Prostate gland (tissue), 2 donors: ENCODE measurements around the gene SND1. TPM values are rescaled to one million over a fixed set of nuclear protein-coding genes. Genes with fewer than 3 reads are reported as not detected.

Experiments
- DNase-seq: peaks from one replicate; pipeline ENCODE4 v3.0.0-alpha.2; 2019; ENCODE audit warnings: low spot score
- H3K27ac ChIP-seq, 2 donors: fragments of 200-600 bp; sonication (generic); 2 replicates each; pipeline ENCODE4 v1.5.1; 2017 to 2019
- H3K27me3 ChIP-seq: fragments of 200-600 bp; sonication (generic); replicated peaks from 2 replicates; pipeline ENCODE4 v1.5.1; 2019; ENCODE audit not compliant: insufficient read depth
- H3K36me3 ChIP-seq, 2 donors: fragments of 200-600 bp; sonication (generic); 1 replicate in 1 of 2; 2 replicates in 1 of 2; pipeline versions ENCODE4 v1.5.1 to v1.8.1; 2017 to 2019
- H3K4me1 ChIP-seq: fragments of 200-600 bp; sonication (generic); replicated peaks from 2 replicates; pipeline ENCODE4 v1.5.1; 2019
- H3K4me3 ChIP-seq, 2 donors: fragments of 200-600 bp; sonication (generic); 2 replicates each; pipeline ENCODE4 v1.5.1; 2017 to 2019
- H3K9me3 ChIP-seq: fragments of 200-600 bp; sonication (generic); 2 replicates; pipeline ENCODE4 v1.5.1; 2017
- POLR2A ChIP-seq: fragments of 450-650 bp; IDR thresholded peaks from one replicate; pipeline ENCODE4 v1.6.1; 2016; ENCODE audit warnings: antibody characterized with exemption, mild to moderate bottlenecking
- POLR2AphosphoS5 ChIP-seq: sonication (generic); formaldehyde crosslinking; IDR thresholded peaks from one replicate; pipeline ENCODE4 v1.6.1; 2017; ENCODE audit warnings: antibody characterized with exemption
- WGBS: methylation state at CpG from one replicate; pipeline ENCODE4 v1.1.5; 2018; 5-methylcytosine and 5-hydroxymethylcytosine counted together
- intact Hi-C: fragments of 100-400 bp; cut with DNase I; formaldehyde crosslinking; loops from one replicate; pipeline ENCODE4 v1.14.2; 2022
- total RNA-seq, 2 donors: library from RNA; depleted of rRNA; stranded (reverse); fragments of >200 nt; gene quantifications; one replicate each; pipeline ENCODE4 v1.1.0, GENCODE V29; 2016
- TF ChIP-seq, protein P1 (sequence below), 4 experiments: fragments of 200-600 bp in 2 of 4; fragments of 450-650 bp in 2 of 4; sonication (generic) in 2 of 4; IDR thresholded peaks; 1 replicate in 3 of 4; 2 replicates in 1 of 4; pipeline ENCODE4 v1.5.1; 2016 to 2019; ENCODE audit warnings: antibody characterized with exemption in 4 of 4, mild to moderate bottlenecking in 2 of 4, moderate library complexity in 2 of 4

SND1 gene
- total RNA-seq, 2 donors from 2014 or later = 175 to 190 TPM

DNA sequence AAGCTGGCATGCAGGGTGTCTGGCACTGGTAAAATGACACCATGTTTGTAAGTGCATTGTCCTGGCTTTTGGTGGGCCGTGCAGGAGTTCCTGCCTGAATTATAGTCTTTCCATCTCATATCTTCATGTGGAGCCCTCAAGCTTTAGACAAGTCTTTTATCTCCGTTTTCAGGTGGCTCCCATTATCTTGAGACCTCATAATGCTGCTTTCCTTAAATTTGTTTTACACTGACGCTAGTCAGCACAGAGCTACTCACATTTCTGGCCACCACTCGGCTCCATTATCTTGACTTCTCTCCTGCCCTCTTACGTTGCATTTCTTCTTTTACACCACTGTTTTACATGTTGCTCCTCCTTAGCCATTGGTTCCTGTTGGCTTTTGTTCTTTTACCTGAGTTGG, 342.0 kb downstream of the SND1 start:
- H3K4me1 ChIP-seq = no peaks in the 10 kb centered on the region
- no peaks in the 10 kb centered on the region for H3K9me3 ChIP-seq
- TF ChIP-seq, protein P1, sequence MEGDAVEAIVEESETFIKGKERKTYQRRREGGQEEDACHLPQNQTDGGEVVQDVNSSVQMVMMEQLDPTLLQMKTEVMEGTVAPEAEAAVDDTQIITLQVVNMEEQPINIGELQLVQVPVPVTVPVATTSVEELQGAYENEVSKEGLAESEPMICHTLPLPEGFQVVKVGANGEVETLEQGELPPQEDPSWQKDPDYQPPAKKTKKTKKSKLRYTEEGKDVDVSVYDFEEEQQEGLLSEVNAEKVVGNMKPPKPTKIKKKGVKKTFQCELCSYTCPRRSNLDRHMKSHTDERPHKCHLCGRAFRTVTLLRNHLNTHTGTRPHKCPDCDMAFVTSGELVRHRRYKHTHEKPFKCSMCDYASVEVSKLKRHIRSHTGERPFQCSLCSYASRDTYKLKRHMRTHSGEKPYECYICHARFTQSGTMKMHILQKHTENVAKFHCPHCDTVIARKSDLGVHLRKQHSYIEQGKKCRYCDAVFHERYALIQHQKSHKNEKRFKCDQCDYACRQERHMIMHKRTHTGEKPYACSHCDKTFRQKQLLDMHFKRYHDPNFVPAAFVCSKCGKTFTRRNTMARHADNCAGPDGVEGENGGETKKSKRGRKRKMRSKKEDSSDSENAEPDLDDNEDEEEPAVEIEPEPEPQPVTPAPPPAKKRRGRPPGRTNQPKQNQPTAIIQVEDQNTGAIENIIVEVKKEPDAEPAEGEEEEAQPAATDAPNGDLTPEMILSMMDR (IDR thresholded peaks at IDR 0.05) = no peak
- no peak for TF ChIP-seq POLR2AphosphoS5
- TF ChIP-seq POLR2A = no peak
- no peaks in the 10 kb centered on the region for H3K27me3 ChIP-seq
- 83% methylated on average over 5 of the region's 5 CpGs for WGBS
- H3K36me3 ChIP-seq = no peaks in the 10 kb centered on the region
- H3K4me3 ChIP-seq = no peak overlapping the region
- no peak overlapping the region for H3K27ac ChIP-seq
- no peak for DNase-seq
- intact Hi-C loops = no loop called here

DNA sequence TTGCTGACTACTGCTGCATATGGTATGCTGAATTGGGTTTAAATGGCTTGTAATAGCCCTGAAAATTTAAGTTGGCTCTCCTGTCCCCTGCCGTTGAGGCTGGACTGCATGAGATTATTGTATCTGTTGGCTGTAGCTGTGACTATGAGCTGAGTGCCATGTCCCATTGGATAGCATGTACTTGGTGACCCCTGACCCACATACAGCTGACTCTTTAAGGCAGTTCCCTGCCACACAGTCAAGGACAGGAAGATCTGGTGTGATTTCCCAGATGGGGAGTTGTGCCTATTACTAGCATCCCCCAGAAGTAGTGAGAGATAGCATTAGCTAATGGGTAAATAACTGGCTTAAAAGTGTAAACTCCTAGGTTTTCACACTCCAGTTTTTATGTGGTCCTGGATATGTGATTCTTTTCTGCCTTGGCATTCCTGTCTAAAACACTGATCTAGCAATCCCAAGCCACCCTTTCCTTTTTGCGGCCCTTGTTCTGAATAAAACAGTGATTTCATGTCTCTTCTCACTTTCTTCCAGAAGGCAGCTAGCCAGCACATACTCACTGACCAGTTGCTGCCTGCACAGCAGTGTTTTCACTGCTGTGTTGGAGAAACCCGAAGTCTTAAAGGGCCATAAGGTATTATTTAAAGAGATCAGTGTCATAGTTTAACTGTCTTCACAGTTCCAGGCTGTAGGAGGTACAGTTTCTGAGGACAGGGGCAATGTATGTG, 343.3 kb downstream of the SND1 start:
- Histone ChIP-seq H3K9me3 (no peaks in the 10 kb centered on the region), H3K4me1 (no peaks in the 10 kb centered on the region), H3K36me3 (no peaks in the 10 kb centered on the region), H3K27ac (no peak overlapping the region), H3K27me3 (no peaks in the 10 kb centered on the region), H3K4me3 (no peak overlapping the region)
- TF ChIP-seq POLR2AphosphoS5 = no peak
- TF ChIP-seq, protein P1 (IDR thresholded peaks at IDR 0.05) = no peak
- no peak for TF ChIP-seq POLR2A
- WGBS = 8% methylated on average over 3 of the region's 3 CpGs
- intact Hi-C loops = no loop called here
- DNase-seq = no peak

DNA sequence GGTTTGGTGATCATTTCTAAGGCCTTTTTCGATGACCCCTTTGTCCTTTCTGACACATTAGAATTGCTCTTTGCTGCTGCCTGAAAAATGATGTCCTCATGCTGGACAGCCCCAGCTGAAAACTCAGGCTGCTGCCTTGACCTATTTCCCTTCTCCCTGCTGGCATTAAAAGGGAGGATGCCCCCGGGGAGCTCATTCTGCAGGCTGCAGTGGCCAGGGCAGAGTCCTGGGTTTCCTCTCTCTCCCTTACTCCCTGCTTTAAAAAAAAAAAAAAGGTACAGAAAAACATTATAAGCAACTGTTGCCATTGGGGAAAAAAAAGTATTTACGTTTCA, 343.9 kb downstream of the SND1 start:
- intact Hi-C loops = no loop called here
- Histone ChIP-seq H3K9me3 (no peaks in the 10 kb centered on the region), H3K4me3 (no peak overlapping the region), H3K36me3 (no peaks in the 10 kb centered on the region), H3K27ac (no peak overlapping the region), H3K4me1 (no peaks in the 10 kb centered on the region), H3K27me3 (no peaks in the 10 kb centered on the region)
- no peak for TF ChIP-seq POLR2A
- TF ChIP-seq, protein P1 (IDR thresholded peaks at IDR 0.05) = no peak
- TF ChIP-seq POLR2AphosphoS5 = no peak
- WGBS = 42% methylated on average over 3 of the region's 3 CpGs
- DNase-seq = no peak

DNA sequence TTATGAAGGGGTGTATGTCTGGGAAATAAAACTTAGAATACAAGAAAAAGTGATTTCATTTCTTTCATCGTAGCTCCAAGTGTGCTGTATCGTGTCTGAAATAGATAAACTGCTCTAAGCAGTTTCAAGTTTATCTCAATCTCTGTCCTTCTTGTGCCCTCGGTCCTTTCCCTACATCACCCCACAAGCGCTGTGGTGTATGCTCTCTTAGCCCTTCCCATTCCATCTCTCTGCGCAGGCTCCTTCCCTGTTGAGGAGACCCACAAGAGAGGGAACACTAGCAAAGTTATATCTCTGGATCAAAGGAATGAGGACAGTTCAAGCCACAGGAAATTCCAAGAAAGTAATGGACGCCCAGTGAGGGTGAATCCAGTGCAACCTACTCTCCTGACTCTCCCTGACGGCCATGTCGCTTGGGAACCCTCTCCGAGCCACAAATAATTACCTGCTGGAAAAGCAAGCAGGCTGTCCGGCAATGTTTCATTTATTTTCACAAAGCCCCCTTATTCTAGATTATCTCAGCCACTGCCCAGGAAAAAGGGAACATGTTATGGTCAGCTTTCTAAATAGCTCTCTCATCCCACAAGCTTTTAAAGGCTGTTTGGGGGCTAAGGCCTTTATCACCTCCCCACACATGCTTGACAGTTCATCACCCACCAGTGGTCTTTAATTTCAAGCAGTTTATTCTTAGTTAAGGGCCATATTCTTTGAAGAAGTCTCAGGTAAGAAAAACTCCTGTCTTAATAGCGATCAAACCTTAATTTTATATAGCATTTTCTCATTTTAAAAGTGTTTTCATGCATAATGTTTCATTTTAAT, 344.5 kb downstream of the SND1 start:
- Histone ChIP-seq H3K36me3 (no peaks in the 10 kb centered on the region), H3K27ac (no peak overlapping the region), H3K9me3 (no peaks in the 10 kb centered on the region), H3K27me3 (no peaks in the 10 kb centered on the region), H3K4me3 (no peak overlapping the region), H3K4me1 (no peaks in the 10 kb centered on the region)
- no peak for TF ChIP-seq POLR2AphosphoS5
- TF ChIP-seq POLR2A = no peak
- TF ChIP-seq, protein P1 (IDR thresholded peaks at IDR 0.05) = no peak
- WGBS = 81% methylated on average over 11 of the region's 11 CpGs
- intact Hi-C loops = no loop called here
- no peak for DNase-seq
